HEK293T (cell line): Measurements from ENCODE around the gene HOXC11.

ENCODE experiments used
- CTCF ChIA-PET: fragments of 350-600 bp; formaldehyde crosslinking; extraction: SDS; loops from one replicate; lab custom pipeline; 2021; ENCODE audit warnings: antibody characterized with exemption, inconsistent platforms; lab: Yijun Ruan, JAX
- POLR2A ChIA-PET: fragments of 350-600 bp; formaldehyde crosslinking; extraction: SDS; loops from one replicate; lab custom pipeline; 2020; ENCODE audit warnings: antibody characterized with exemption, inconsistent platforms; lab: Yijun Ruan, JAX
- DNase-seq: peaks from one replicate; pipeline ENCODE4 v3.0.0; 2012; ENCODE audit warnings: mixed read lengths; ENCODE audit errors: extremely low spot score
- ARNT ChIP-seq: fragments of 450-650 bp; IDR thresholded peaks from 2 replicates; pipeline ENCODE4 v1.6.1; 2017; ENCODE audit warnings: mild to moderate bottlenecking
- BHLHE40 ChIP-seq: fragments of 450-650 bp; IDR thresholded peaks from 2 replicates; pipeline ENCODE4 v1.6.1; 2016; ENCODE audit warnings: mild to moderate bottlenecking, moderate library complexity, borderline replicate concordance
- CTBP1 ChIP-seq: fragments of 450-650 bp; IDR thresholded peaks from 2 replicates; pipeline ENCODE4 v1.6.1; 2016; ENCODE audit warnings: borderline replicate concordance
- ELF4 ChIP-seq: fragments of 450-650 bp; IDR thresholded peaks from 2 replicates; pipeline ENCODE4 v1.6.1; 2017; ENCODE audit warnings: antibody characterized with exemption
- FOXA1 ChIP-seq: fragments of 450-650 bp; IDR thresholded peaks from 2 replicates; pipeline ENCODE4 v1.6.1; 2016; ENCODE audit warnings: mild to moderate bottlenecking
- FOXK2 ChIP-seq: fragments of 450-650 bp; IDR thresholded peaks from 2 replicates; pipeline ENCODE4 v1.6.1; 2016; ENCODE audit warnings: mild to moderate bottlenecking
- FOXM1 ChIP-seq: fragments of 450-650 bp; IDR thresholded peaks from 2 replicates; pipeline ENCODE4 v1.6.1; 2017; ENCODE audit warnings: mild to moderate bottlenecking, borderline replicate concordance
- HDGF ChIP-seq: fragments of 450-650 bp; IDR thresholded peaks from 2 replicates; pipeline ENCODE4 v1.6.1; 2017; ENCODE audit warnings: antibody characterized with exemption, borderline replicate concordance
- L3MBTL2 ChIP-seq: fragments of 450-650 bp; conservative IDR thresholded peaks from 2 replicates; pipeline ENCODE4 v1.6.1; 2016; ENCODE audit warnings: mild to moderate bottlenecking
- LEF1 ChIP-seq: fragments of 450-650 bp; IDR thresholded peaks from 2 replicates; pipeline ENCODE4 v1.6.1; 2017; ENCODE audit warnings: mild to moderate bottlenecking, borderline replicate concordance
- NFRKB ChIP-seq: fragments of 450-650 bp; IDR thresholded peaks from 2 replicates; pipeline ENCODE4 v1.6.1; 2016; ENCODE audit warnings: mild to moderate bottlenecking, moderate library complexity
- SP1 ChIP-seq: fragments of 450-650 bp; IDR thresholded peaks from 2 replicates; pipeline ENCODE4 v1.6.1; 2017
- SUZ12 ChIP-seq: fragments of 450-650 bp; IDR thresholded peaks from 2 replicates; pipeline ENCODE4 v1.6.1; 2016; ENCODE audit warnings: mild to moderate bottlenecking
- TARDBP ChIP-seq: fragments of 450-650 bp; IDR thresholded peaks from 2 replicates; pipeline ENCODE4 v1.6.1; 2016
- ZNF384 ChIP-seq: fragments of 450-650 bp; IDR thresholded peaks from 2 replicates; pipeline ENCODE4 v1.6.1; 2016
- TF ChIP-seq, protein P1 (sequence below): fragments of 450-650 bp; IDR thresholded peaks from 2 replicates; pipeline ENCODE4 v1.6.1; 2016

Gene HOXC11

DNA sequence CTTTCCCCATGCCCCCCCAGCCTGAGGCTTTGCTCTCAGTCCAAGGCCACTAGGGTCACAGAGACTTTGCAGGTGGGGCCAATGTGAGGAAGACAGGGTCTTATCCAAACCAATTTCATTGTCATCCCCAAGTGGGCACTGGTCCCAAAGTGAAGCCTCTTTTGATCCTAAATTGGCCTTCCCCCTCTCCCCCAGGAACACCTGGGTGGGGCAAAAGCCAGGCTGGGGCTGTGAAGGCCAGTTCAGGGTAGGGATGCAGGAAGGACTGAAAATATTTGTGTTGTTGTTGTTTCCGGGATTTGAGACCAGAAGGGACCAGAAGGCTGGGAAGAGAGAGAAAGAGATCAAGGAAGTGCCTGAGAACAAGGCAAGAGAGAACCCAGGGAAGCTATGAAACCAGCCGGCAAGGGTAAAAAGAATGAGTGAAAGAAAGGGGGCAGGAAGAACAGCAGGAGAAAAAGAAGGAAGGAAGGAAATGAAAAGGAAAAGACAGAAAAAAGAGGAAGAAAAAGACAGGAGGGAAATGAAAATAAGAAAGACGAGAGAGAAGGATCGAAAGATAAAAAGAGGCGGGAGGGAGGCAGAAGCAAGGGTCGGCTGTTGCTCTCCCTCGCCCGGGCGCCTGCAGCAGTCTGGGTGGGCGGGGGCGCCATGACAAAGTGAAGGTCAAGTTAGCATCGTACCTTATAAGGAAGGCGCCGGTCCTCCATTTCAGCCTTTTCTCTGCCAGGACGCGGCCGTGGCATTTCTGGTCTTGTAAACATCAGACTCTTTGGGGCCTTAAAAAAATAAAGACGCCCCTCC, 7.4 kb upstream of the HOXC11 start:
- ChIA-PET CTCF (interaction anchor here (0.9 to 2.9 kb wide), 2 partner anchors 12 to 13 kb away, joined by 3 to 7 read pairs; no protein-coding TSS in a partner anchor), POLR2A (interaction anchor here (0.7 to 1.4 kb wide), 7 partner anchors 9 to 43 kb away, joined by 3 to 4 read pairs (median 3); partner anchors contain the start of genes HOXC12 and HOXC8)
- TF ChIP-seq CTBP1 (0 out of 2 replicates have a peak, but pooled peaks have one; percentile 8), L3MBTL2 (peak; percentile 28; the same call in 1 of the 2 replicates), LEF1 (no peak)
- peak; percentile 46 for DNase-seq

DNA sequence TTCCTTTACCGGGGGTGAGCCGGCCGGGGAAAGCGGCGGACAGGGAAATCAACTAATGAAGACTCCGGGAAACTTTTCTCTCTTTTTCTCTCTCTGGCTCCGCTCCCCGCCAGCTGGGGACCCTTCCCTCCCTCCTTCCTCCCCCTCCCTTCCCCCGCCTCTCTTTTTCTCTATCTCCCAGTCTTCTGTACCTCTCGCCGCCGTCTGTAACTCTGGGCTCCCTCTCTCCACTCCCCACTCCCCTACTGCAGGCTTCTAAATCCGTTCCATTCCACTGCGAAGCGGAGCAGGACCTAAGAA, 6.9 kb upstream of the HOXC11 start:
- TF ChIP-seq HDGF = no peak
- TF ChIP-seq CTBP1 = no peak
- no peak for TF ChIP-seq ELF4
- no peak for TF ChIP-seq SUZ12
- no peak for TF ChIP-seq ARNT
- TF ChIP-seq NFRKB = no peak
- TF ChIP-seq L3MBTL2 = no peak
- no peak for TF ChIP-seq FOXA1
- TF ChIP-seq LEF1 = no peak
- TF ChIP-seq SP1 = no peak
- TF ChIP-seq ZNF384 = no peak
- no peak for TF ChIP-seq BHLHE40
- no peak for DNase-seq
- CTCF ChIA-PET = interaction anchor here (2.9 kb wide), 1 partner anchor 13 kb away, joined by 7 read pairs; no protein-coding TSS in a partner anchor
- POLR2A ChIA-PET = interaction anchor here (1.1 to 3.7 kb wide), 5 partner anchors 12 to 25 kb away, joined by 3 to 12 read pairs (median 3); partner anchors contain the start of gene HOXC12

DNA sequence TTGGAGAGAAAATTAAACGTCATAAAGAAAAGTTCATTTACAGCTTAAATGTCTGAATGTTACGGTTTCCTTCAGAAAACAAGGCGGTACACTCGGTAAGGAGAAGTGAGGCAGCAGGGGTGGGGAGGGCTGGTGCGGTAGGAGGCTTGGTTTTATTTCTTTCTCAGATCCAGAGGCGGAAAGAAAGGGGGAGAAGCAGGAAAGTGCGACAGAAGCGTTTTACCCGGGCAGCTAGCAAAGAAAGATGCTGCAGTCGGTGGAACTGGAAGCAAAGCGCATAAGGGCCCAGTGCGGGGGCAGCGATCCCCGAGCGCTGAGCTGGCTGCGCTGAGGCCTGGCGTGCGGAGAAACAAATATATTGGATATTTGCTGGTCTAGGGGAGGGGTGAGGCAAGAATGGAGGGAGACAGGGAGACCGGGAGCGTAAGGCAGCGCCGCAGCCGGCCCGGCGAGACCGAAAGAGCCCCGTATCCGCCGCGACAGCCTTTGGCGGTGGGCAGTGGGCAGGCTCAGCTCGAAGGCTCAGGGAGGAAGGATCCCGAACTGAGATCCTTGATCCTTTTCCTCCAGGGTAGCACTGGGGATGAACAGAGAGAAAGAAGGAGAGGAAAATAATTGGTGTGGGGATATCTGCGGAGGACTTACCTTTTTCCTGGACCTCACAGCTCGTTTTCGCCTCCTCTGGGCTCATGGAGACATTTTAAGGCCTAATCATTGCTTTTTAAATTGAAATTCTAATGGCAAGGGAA, 6.4 kb upstream of the HOXC11 start:
- TF ChIP-seq LEF1 (no peak), CTBP1 (no peak), NFRKB (no peak), ARNT (no peak), SP1 (no peak), SUZ12 (no peak), TARDBP (no peak), ELF4 (no peak), L3MBTL2 (no peak), BHLHE40 (no peak), FOXM1 (no peak), FOXK2 (no peak), ZNF384 (no peak), FOXA1 (no peak), HDGF (no peak)
- TF ChIP-seq, protein P1, sequence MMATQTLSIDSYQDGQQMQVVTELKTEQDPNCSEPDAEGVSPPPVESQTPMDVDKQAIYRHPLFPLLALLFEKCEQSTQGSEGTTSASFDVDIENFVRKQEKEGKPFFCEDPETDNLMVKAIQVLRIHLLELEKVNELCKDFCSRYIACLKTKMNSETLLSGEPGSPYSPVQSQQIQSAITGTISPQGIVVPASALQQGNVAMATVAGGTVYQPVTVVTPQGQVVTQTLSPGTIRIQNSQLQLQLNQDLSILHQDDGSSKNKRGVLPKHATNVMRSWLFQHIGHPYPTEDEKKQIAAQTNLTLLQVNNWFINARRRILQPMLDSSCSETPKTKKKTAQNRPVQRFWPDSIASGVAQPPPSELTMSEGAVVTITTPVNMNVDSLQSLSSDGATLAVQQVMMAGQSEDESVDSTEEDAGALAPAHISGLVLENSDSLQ = no peak
- CTCF ChIA-PET = interaction anchor here (1.4 to 2.9 kb wide), 3 partner anchors 10 to 210 kb away, joined by 4 to 7 read pairs (median 5); no protein-coding TSS in a partner anchor
- POLR2A ChIA-PET = interaction anchor here (1.1 to 3.7 kb wide), 3 partner anchors 12 to 19 kb away, joined by 3 to 12 read pairs (median 3); no protein-coding TSS in a partner anchor
- DNase-seq = no peak

DNA sequence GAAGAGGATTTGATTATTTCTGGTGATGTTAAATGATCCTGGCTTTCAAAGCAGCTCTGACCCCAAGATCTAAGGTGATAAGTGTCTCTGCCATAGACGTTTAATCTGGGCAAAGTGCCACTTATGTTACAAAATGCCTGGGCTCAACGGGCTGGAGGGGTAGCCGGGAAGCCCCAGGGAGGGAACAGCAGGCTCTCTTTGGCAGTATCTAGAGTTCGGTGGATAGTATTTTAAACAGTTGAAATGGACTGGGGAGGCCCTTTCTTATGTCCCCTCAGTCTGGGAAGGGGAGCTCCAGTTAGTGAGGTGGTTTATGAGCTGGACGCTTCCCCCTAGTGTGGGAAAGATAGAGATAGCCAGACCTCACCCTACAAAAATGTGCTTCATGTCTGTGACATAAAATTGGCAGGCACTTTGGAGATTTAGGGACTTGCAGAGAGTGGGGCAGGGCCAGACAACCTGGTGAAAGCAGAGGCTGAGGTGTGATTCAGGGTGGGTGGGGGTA, 5.5 kb upstream of the HOXC11 start:
- DNase-seq = no peak
- TF ChIP-seq FOXA1 (no peak), SUZ12 (no peak), ARNT (no peak), TARDBP (no peak), ELF4 (no peak), BHLHE40 (no peak), LEF1 (no peak), CTBP1 (no peak), ZNF384 (no peak), HDGF (no peak), NFRKB (no peak), L3MBTL2 (no peak)
- ChIA-PET POLR2A (interaction anchor here (0.6 to 3.7 kb wide), 6 partner anchors 9 to 71 kb away, joined by 3 to 12 read pairs (median 4); no protein-coding TSS in a partner anchor), CTCF (interaction anchor here (1.4 kb wide), 2 partner anchors 9 to 211 kb away, joined by 4 to 5 read pairs; no protein-coding TSS in a partner anchor)

DNA sequence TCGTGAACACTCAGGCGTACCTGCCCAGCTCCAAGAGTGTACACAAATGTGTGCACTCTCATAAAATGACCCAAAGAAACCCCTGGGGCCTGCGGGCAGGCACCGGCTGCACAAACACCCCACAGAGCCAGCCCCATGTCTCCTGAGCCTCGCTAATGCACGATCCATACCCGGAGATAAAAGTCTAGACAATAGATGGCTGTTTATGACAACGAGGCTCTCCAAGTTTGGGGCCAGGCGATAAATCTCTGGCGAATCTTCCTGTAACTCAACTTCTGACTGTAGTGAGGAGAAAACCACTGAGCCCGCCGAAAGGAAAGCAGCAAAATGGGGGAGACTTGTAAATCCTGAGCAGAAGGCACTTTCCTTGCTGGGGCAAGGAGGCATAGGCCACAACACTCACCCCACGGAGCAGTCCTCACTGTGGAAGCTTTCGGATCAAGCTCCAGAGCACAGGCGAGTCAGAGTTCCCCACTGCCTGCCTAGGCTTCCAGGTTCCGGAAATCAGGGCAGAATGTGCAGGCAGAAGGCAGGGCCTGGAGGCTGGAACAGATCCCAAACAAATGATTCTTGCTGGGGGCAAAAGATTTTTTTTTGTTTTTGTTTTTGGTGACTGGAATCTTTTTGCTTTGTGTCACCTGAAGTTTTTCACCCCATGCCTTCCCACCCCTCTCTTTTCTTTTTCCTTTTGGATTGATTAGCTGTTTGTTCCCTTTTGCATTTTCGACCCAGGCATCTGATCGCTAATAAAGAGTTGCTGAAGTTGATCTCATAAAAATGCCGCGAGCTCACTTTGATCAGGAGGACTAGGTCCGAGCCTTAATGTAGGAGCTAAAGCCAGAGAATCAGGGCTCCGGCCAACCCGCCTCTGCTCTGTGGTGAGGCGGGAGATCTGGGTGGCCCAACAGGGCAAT, 4.5 kb upstream of the HOXC11 start:
- ChIA-PET POLR2A (interaction anchor here (0.6 to 3.7 kb wide), 10 partner anchors 10 to 311 kb away, joined by 3 to 12 read pairs (median 4); partner anchors contain the start of genes CBX5, HOXC10 and HOXC13), CTCF (interaction anchor here (0.5 to 1.4 kb wide), 4 partner anchors 8 to 250 kb away, joined by 3 to 4 read pairs (median 4); no protein-coding TSS in a partner anchor)
- TF ChIP-seq FOXA1 (no peak), CTBP1 (no peak), TARDBP (no peak), ELF4 (no peak)
- TF ChIP-seq, protein P1 = peak; percentile 46; the same call in 1 of the 2 replicates
- DNase-seq = no peak
